ENCODE results near the gene ADGRD2. TPM values are rescaled to one million over a fixed set of nuclear protein-coding genes. Genes with fewer than 3 reads are reported as not detected.
A peak's percentile ranks its signal among the peaks of the same experiment; 100 is the strongest.

The ADGRD2 gene
- total RNA-seq (not detected), polyA plus RNA-seq (not detected)

DNA sequence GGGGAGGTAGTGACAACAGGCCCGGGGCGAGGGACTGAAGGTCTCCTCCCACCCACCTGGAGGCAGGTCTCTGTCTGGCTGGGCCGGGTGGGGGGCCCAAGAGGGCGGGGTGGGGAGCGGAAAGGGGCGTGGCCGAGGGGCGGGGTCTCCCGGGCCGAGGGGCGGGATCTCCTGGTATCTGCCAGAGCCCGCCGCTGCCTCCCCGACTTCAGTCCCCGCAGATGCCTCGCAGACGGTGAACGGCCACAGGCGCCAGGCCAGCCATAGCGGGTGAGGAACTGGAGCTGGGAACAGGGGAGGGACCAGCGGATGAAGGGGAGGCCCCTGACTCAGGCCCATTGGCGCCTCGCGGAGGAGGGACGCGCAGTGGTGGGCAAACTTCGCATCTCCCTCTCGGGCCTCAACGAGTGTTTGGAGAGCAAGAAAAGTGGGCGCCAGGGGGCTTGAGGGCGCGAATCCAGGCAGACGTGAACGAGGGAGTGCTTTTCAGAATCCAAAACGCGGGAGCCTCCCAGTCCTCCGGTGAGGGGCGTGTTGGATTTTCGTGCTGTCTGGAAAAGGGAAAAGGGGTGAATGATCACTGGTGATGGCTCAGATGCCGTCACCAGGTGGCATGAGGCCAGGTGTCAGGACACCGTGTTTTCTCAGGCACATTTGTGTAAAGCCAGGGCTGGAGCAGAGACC is at the start of gene ADGRD2:
ADGRD2 (plus strand) TSS at position 211 of the 684 bp plus-strand sequence. CDS start 1,216 bp downstream, outside the sequence.
- Histone ChIP-seq H3K4me3 (peak within 1 kb of the TSS in 1 of 4 donors; percentile 1), H3K36me3 (no peaks in the 10 kb centered on the region), H3K27me3 (peaks cover 39 to 67% (median 52%) of the 10 kb centered on the region in 3 donors), H3K4me1 (peaks cover 0 to 16% (median 6%) of the 10 kb centered on the region in 4 donors), H3K9me3 (no peaks in the 10 kb centered on the region), H3K27ac (no peak within 1 kb of the TSS)
- intact Hi-C loops (cut with DNase I) = no loop called here
- no peak for DNase-seq
- TF ChIP-seq POLR2AphosphoS5 (IDR thresholded peaks at IDR 0.05) (no peak), EP300 (IDR thresholded peaks at IDR 0.05) (no peak), POLR2A (IDR thresholded peaks at IDR 0.05) (no peak)
- TF ChIP-seq, protein P1, sequence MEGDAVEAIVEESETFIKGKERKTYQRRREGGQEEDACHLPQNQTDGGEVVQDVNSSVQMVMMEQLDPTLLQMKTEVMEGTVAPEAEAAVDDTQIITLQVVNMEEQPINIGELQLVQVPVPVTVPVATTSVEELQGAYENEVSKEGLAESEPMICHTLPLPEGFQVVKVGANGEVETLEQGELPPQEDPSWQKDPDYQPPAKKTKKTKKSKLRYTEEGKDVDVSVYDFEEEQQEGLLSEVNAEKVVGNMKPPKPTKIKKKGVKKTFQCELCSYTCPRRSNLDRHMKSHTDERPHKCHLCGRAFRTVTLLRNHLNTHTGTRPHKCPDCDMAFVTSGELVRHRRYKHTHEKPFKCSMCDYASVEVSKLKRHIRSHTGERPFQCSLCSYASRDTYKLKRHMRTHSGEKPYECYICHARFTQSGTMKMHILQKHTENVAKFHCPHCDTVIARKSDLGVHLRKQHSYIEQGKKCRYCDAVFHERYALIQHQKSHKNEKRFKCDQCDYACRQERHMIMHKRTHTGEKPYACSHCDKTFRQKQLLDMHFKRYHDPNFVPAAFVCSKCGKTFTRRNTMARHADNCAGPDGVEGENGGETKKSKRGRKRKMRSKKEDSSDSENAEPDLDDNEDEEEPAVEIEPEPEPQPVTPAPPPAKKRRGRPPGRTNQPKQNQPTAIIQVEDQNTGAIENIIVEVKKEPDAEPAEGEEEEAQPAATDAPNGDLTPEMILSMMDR (IDR thresholded peaks at IDR 0.05) = no peak
- WGBS, 2 donors = 6 to 12% methylated on average over 41 of the region's 41 CpGs

DNA sequence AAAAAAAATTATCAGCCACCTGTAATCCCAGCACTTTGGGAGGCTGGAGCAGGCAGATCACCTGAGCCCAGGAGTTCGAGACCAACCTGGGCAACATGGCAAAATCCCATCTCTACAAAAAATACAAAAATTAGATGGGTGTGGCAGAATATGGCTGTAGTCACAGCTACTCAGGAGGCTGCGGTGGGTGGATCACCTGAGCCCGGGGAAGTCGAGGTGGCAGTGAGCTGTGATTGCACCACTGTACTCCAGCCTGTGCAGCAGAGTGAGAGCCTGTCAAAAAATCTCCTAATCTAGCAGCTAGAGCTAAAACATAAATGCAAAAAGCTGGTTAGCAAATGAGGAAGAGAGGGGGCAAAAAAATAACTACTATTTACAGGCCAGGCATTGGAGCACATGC is 47.0 kb upstream of the ADGRD2 start:
- H3K27ac ChIP-seq = no peak overlapping the region
- H3K27me3 ChIP-seq = no peaks in the 10 kb centered on the region
- TF ChIP-seq POLR2AphosphoS5 (IDR thresholded peaks at IDR 0.05) (no peak), EP300 (IDR thresholded peaks at IDR 0.05) (no peak), POLR2A (IDR thresholded peaks at IDR 0.05) (no peak)
- TF ChIP-seq, protein P1 (IDR thresholded peaks at IDR 0.05) = no peak
- peaks cover 12 to 72% (median 16%) of the 10 kb centered on the region in 4 donors for H3K36me3 ChIP-seq
- intact Hi-C loops (cut with DNase I) = no loop called here
- no peaks in the 10 kb centered on the region for H3K9me3 ChIP-seq
- H3K4me3 ChIP-seq = no peak overlapping the region
- H3K4me1 ChIP-seq = peaks cover 0 to 22% (median 11%) of the 10 kb centered on the region in 4 donors
- WGBS, 2 donors = 91 to 96% methylated on average over 4 of the region's 4 CpGs
- no peak for DNase-seq

DNA sequence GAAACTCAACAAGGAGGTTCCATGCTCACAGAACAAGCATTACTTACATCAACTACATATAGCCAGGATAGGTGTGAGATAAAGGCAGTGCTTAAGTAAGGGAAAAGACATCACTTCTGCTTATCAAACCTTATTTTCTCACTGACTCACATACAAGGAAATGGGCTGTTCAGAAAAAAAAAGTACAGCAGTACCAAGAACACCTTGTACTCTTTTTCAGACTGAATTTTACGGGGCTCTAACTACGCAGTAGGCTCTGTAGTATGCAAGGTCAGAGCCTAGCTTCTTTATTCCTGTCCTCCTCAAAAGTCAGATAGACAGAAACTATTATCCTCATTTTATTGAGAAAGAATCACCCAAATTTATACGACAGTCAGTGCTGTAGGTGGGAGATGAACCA is 40.8 kb upstream of the ADGRD2 start:
- H3K9me3 ChIP-seq = no peaks in the 10 kb centered on the region
- no peak overlapping the region for H3K4me3 ChIP-seq
- 72 to 95% methylated on average over 3 of the region's 3 CpGs for WGBS, 2 donors
- peaks cover 28 to 98% (median 31%) of the 10 kb centered on the region in 4 donors for H3K36me3 ChIP-seq
- intact Hi-C loops (cut with DNase I) = no loop called here
- TF ChIP-seq POLR2AphosphoS5 (IDR thresholded peaks at IDR 0.05) = no peak
- TF ChIP-seq, protein P1 (IDR thresholded peaks at IDR 0.05) = no peak
- TF ChIP-seq EP300 (IDR thresholded peaks at IDR 0.05) = no peak
- no peak for TF ChIP-seq POLR2A (IDR thresholded peaks at IDR 0.05)
- no peak for DNase-seq
- H3K4me1 ChIP-seq = peaks cover 0 to 12% (median 6%) of the 10 kb centered on the region in 4 donors
- H3K27me3 ChIP-seq = no peaks in the 10 kb centered on the region
- no peak overlapping the region for H3K27ac ChIP-seq

GRCh38 chr9:124410321-124410913 is 39.8 kb upstream of the ADGRD2 start:
- no peak for DNase-seq
- peaks cover 24 to 88% (median 27%) of the 10 kb centered on the region in 4 donors for H3K36me3 ChIP-seq
- TF ChIP-seq POLR2A (IDR thresholded peaks at IDR 0.05) (no peak), EP300 (IDR thresholded peaks at IDR 0.05) (no peak)
- TF ChIP-seq, protein P1 (IDR thresholded peaks at IDR 0.05) = no peak
- no peak overlapping the region for H3K4me3 ChIP-seq
- peaks cover 0 to 16% (median 11%) of the 10 kb centered on the region in 4 donors for H3K4me1 ChIP-seq
- H3K9me3 ChIP-seq = no peaks in the 10 kb centered on the region
- intact Hi-C loops (cut with DNase I) = no loop called here
- WGBS, 2 donors = 62 to 67% methylated on average over 3 of the region's 3 CpGs
- H3K27ac ChIP-seq = no peak overlapping the region
- no peaks in the 10 kb centered on the region for H3K27me3 ChIP-seq
